ENCODE data around the gene P2RY1.
"Not testable (repeated sequence)": the region's sequence is repeated elsewhere in the genome, so short reads cannot be mapped to it uniquely, and the experiment has no call there.

The P2RY1 gene

GRCh38 chr3:152839511-152839910 is 4.6 kb downstream of the P2RY1 start:
- no peak for DNase-seq (ENCODE audit: low spot score)

- DNase-seq (ENCODE audit: low spot score), result no peak
Observed at GRCh38 chr3:152841131-152841530, 6.2 kb downstream of the P2RY1 start.

- no peak for DNase-seq (ENCODE audit: low spot score)
Observed at GRCh38 chr3:152842413-152842812, 7.5 kb downstream of the P2RY1 start.

GRCh38 chr3:152843955-152844354 is 9.0 kb downstream of the P2RY1 start:
- DNase-seq (ENCODE audit: low spot score), result no peak

GRCh38 chr3:152846572-152847202 is 11.8 kb downstream of the P2RY1 start:
- DNase-seq (ENCODE audit: low spot score), result not testable (repeated sequence)

- DNase-seq (ENCODE audit: low spot score), result not testable (repeated sequence)
Observed at GRCh38 chr3:152847599-152847998, 12.7 kb downstream of the P2RY1 start.

GRCh38 chr3:152849996-152850578 is 15.2 kb downstream of the P2RY1 start:
- no peak for DNase-seq (ENCODE audit: low spot score)

GRCh38 chr3:152853196-152853595 is 18.3 kb downstream of the P2RY1 start:
- no peak for DNase-seq (ENCODE audit: low spot score)

GRCh38 chr3:152857082-152857481 is 22.2 kb downstream of the P2RY1 start:
- DNase-seq (ENCODE audit: low spot score), result no peak

GRCh38 chr3:152858170-152858800 is 23.4 kb downstream of the P2RY1 start:
- no peak for DNase-seq (ENCODE audit: low spot score)

- DNase-seq (ENCODE audit: low spot score), result no peak
Observed at GRCh38 chr3:152860736-152861135, 25.8 kb downstream of the P2RY1 start.

- DNase-seq (ENCODE audit: low spot score), result no peak
Observed at GRCh38 chr3:152865668-152866245, 30.8 kb downstream of the P2RY1 start.

GRCh38 chr3:152870027-152870426 is 35.1 kb downstream of the P2RY1 start:
- DNase-seq (ENCODE audit: low spot score), result no peak

- not testable (repeated sequence) for DNase-seq (ENCODE audit: low spot score)
Observed at GRCh38 chr3:152873314-152873713, 38.4 kb downstream of the P2RY1 start.

GRCh38 chr3:152874896-152875749 is 40.2 kb downstream of the P2RY1 start:
- DNase-seq (ENCODE audit: low spot score), result no peak

GRCh38 chr3:152879130-152879789 is 44.3 kb downstream of the P2RY1 start:
- no peak for DNase-seq (ENCODE audit: low spot score)

- no peak for DNase-seq (ENCODE audit: low spot score)
Observed at GRCh38 chr3:152879790-152880174, 44.9 kb downstream of the P2RY1 start.

- DNase-seq (ENCODE audit: low spot score), result no peak
Observed at GRCh38 chr3:152885076-152885475, 50.1 kb downstream of the P2RY1 start.
